BJ (cell line): ENCODE results near the gene NACC1. TPM values are rescaled to one million over a fixed set of nuclear protein-coding genes. Genes with fewer than 3 reads are reported as not detected.
"Not testable (repeated sequence)": the region's sequence is repeated elsewhere in the genome, so short reads cannot be mapped to it uniquely, and the experiment has no call there.

ENCODE experiments used
- CTCF ChIA-PET: fragments of 350-600 bp; formaldehyde crosslinking; extraction: SDS; loops from one replicate; lab custom pipeline; 2021; ENCODE audit warnings: antibody characterized with exemption, inconsistent platforms; lab: Yijun Ruan, JAX
- POLR2A ChIA-PET: fragments of 300-600 bp; sonication (Branson Sonifier 250); formaldehyde crosslinking; extraction: SDS; loops from one replicate; lab custom pipeline; 2021; ENCODE audit warnings: antibody characterized with exemption; lab: Charles Lee
- DNase-seq: peaks from one replicate; pipeline ENCODE4 v3.0.0-alpha.2; 2011; ENCODE audit warnings: low read depth
- H3K27me3 ChIP-seq: 2 replicates; pipeline ENCODE4 v1.6.0; 2011; ENCODE audit warnings: low read length; ENCODE audit not compliant: control insufficient read depth, insufficient read depth
- H3K36me3 ChIP-seq: 2 replicates; pipeline ENCODE4 v1.5.1; 2011; ENCODE audit warnings: low read length; ENCODE audit not compliant: control insufficient read depth, insufficient read depth
- H3K4me3 ChIP-seq: 2 replicates; pipeline ENCODE4 v1.5.1; 2011; ENCODE audit warnings: low read depth, mild to moderate bottlenecking, control low read depth, low read length
- CTCF ChIP-seq: IDR thresholded peaks from 2 replicates; pipeline ENCODE4 v1.5.1; 2011; ENCODE audit warnings: low read depth, mild to moderate bottlenecking, control low read depth, inconsistent platforms, low read length, moderate library complexity; ENCODE audit not compliant: insufficient read depth
- polyA plus RNA-seq: library from polyadenylated mRNA; depleted of rRNA; stranded (reverse); fragments of >200 nt; gene quantifications from 2 replicates; pipeline ENCODE4 v1.2.3, GENCODE V29; 2011; rRNA removed

Gene NACC1
- polyA plus RNA-seq, 1 experiment: 98.7 TPM

- H3K36me3 ChIP-seq, H3K27me3 ChIP-seq, POLR2A ChIA-PET, H3K4me3 ChIP-seq, DNase-seq: not testable (repeated sequence)
- CTCF ChIA-PET: interaction anchor here (0.7 to 1.6 kb wide), 3 partner anchors 9 to 92 kb away, joined by 3 to 12 read pairs (median 3); no protein-coding TSS in a partner anchor
Measured at GRCh38 chr19:13185763-13186657, 67.9 kb downstream of the NACC1 start.

- CTCF ChIA-PET: interaction anchor here (1.2 to 1.6 kb wide), 2 partner anchors 8 to 91 kb away, joined by 3 to 12 read pairs; no protein-coding TSS in a partner anchor
- H3K4me3 ChIP-seq, DNase-seq, H3K36me3 ChIP-seq, H3K27me3 ChIP-seq, POLR2A ChIA-PET: not testable (repeated sequence)
Measured at GRCh38 chr19:13186688-13187087, 68.6 kb downstream of the NACC1 start.

- Histone ChIP-seq H3K36me3 (no peaks in the 10 kb centered on the region), H3K4me3 (no peak overlapping the region), H3K27me3 (no peaks in the 10 kb centered on the region)
- POLR2A ChIA-PET: no interaction called here
- CTCF ChIA-PET: no interaction called here
- no peak for DNase-seq
- TF ChIP-seq CTCF: no peak
Measured at GRCh38 chr19:13187419-13187818, 69.4 kb downstream of the NACC1 start.

- H3K4me3 ChIP-seq: no peak overlapping the region
- CTCF ChIA-PET: interaction anchor here (1.2 kb wide), 1 partner anchor 73 kb away, joined by 5 read pairs; no protein-coding TSS in a partner anchor
- POLR2A ChIA-PET: no interaction called here
- no peak for DNase-seq
- no peaks in the 10 kb centered on the region for H3K36me3 ChIP-seq
- TF ChIP-seq CTCF: no peak
- H3K27me3 ChIP-seq: no peaks in the 10 kb centered on the region
Measured at GRCh38 chr19:13189600-13189999, 71.5 kb downstream of the NACC1 start.

Other genes with a start within 250 kb of the NACC1 start
- gene DNASE2, start 236.8 kb upstream of the NACC1 start, polyA plus RNA-seq: 39.1 and 68.8 TPM in 2 replicates
- not detected in 2 replicates for gene KLF1, start 231.1 kb upstream of the NACC1 start, polyA plus RNA-seq
- 11.5 and 20.9 TPM in 2 replicates for gene GCDH, start 227.1 kb upstream of the NACC1 start, polyA plus RNA-seq
- gene SYCE2, start 199.0 kb upstream of the NACC1 start, polyA plus RNA-seq: 0.29 and 0.43 TPM in 2 replicates
- gene FARSA, start 184.6 kb upstream of the NACC1 start, polyA plus RNA-seq: 15.5 and 33.6 TPM in 2 replicates
- gene CALR, start 179.7 kb upstream of the NACC1 start, polyA plus RNA-seq: 1,647 and 1,829 TPM in 2 replicates
- 49.2 and 75.1 TPM in 2 replicates for gene RAD23A, start 172.4 kb upstream of the NACC1 start, polyA plus RNA-seq
- gene GADD45GIP1, start 161.0 kb upstream of the NACC1 start, polyA plus RNA-seq: 45.0 and 45.5 TPM in 2 replicates
- gene DAND5, start 148.7 kb upstream of the NACC1 start, polyA plus RNA-seq: not detected in 2 replicates
- 12.8 and 29.4 TPM in 2 replicates for gene NFIX, start 122.8 kb upstream of the NACC1 start, polyA plus RNA-seq
- 0.29 and 0.34 TPM in 2 replicates for gene LYL1, start 15.4 kb upstream of the NACC1 start, polyA plus RNA-seq
- 15.9 and 30.8 TPM in 2 replicates for gene TRMT1, start 1.5 kb upstream of the NACC1 start, polyA plus RNA-seq
- gene STX10, start 32.1 kb downstream of the NACC1 start, polyA plus RNA-seq: 56.8 and 73.1 TPM in 2 replicates
- gene IER2, start 32.1 kb downstream of the NACC1 start, polyA plus RNA-seq: 9.1 and 18.2 TPM in 2 replicates